ENCODE data around the gene CLCNKA. TPM values are rescaled to one million over a fixed set of nuclear protein-coding genes. Genes with fewer than 3 reads are reported as not detected.

CLCNKA gene
- total RNA-seq, 1 experiment from 2014 or later: 1.5 TPM

- ATAC-seq (peak; percentile 37), DNase-seq (ENCODE audit: low spot score) (no peak)
- no peaks in the 10 kb centered on the region for H3K9me3 Mint-ChIP-seq
- TF ChIP-seq ZNF396 (CRISPR knock-in tag; IDR thresholded peaks at IDR 0.05; ENCODE audit: borderline replicate concordance) (no peak), JAZF1 (CRISPR knock-in tag; IDR thresholded peaks at IDR 0.05) (no peak), SOX15 (CRISPR knock-in tag; IDR thresholded peaks at IDR 0.05) (no peak), ETV6 (CRISPR knock-in tag; IDR thresholded peaks at IDR 0.05) (no peak), MXD4 (CRISPR knock-in tag; IDR thresholded peaks at IDR 0.05; ENCODE audit: borderline replicate concordance) (no peak), ZSCAN18 (CRISPR knock-in tag; IDR thresholded peaks at IDR 0.05) (no peak), CREB1 (CRISPR knock-in tag; IDR thresholded peaks at IDR 0.05) (no peak), HMGXB4 (CRISPR knock-in tag; IDR thresholded peaks at IDR 0.05) (no peak), ESRRA (CRISPR knock-in tag; IDR thresholded peaks at IDR 0.05; ENCODE audit: borderline replicate concordance) (no peak), E2F1 (CRISPR knock-in tag; IDR thresholded peaks at IDR 0.05) (no peak), HMGA2 (CRISPR knock-in tag; IDR thresholded peaks at IDR 0.05) (no peak), E2F5 (CRISPR knock-in tag; IDR thresholded peaks at IDR 0.05) (no peak), SP1 (CRISPR knock-in tag; conservative IDR thresholded peaks at IDR 0.05) (no peak), NR2C2 (CRISPR knock-in tag; IDR thresholded peaks at IDR 0.05) (no peak), EMX1 (CRISPR knock-in tag; IDR thresholded peaks at IDR 0.05) (no peak), ZNF121 (CRISPR knock-in tag; IDR thresholded peaks at IDR 0.05) (no peak), PREB (CRISPR knock-in tag; IDR thresholded peaks at IDR 0.05; ENCODE audit: borderline replicate concordance) (no peak)
- peaks cover 8% of the 10 kb centered on the region for H3K27me3 Mint-ChIP-seq (ENCODE audit: low read depth)
- ChIA-PET POLR2A (no interaction called here), CTCF (interaction anchor here (0.6 to 2.1 kb wide), 13 partner anchors 8 to 256 kb away, joined by 3 to 7 read pairs (median 4); no protein-coding TSS in a partner anchor)
- no peak overlapping the region for H3K27ac Mint-ChIP-seq
- no peaks in the 10 kb centered on the region for H3K36me3 Mint-ChIP-seq
- peaks cover 13% of the 10 kb centered on the region for H3K4me1 Mint-ChIP-seq
- peak overlapping the region; percentile 69 for H3K4me3 Mint-ChIP-seq
These were observed 26.1 kb downstream of the CLCNKA start for GRCh38 chr1:16047791-16048475.

GRCh38 chr1:16048573-16049189 is 26.8 kb downstream of the CLCNKA start:
- peak; percentile 95 for ATAC-seq
- no peak for TF ChIP-seq SMAD4 (CRISPR knock-in tag; IDR thresholded peaks at IDR 0.05)
- no peak for TF ChIP-seq ZNF121 (CRISPR knock-in tag; IDR thresholded peaks at IDR 0.05)
- no peak for TF ChIP-seq ATF1 (CRISPR knock-in tag; IDR thresholded peaks at IDR 0.05)
- 0 out of 2 replicates have a peak, but pooled peaks have one; percentile 39 for TF ChIP-seq SMAD3 (CRISPR knock-in tag; IDR thresholded peaks at IDR 0.05; ENCODE audit: borderline replicate concordance)
- peak; percentile 52; the same call in 1 of the 2 replicates for TF ChIP-seq MAX (CRISPR knock-in tag; IDR thresholded peaks at IDR 0.05)
- TF ChIP-seq E2F5 (CRISPR knock-in tag; IDR thresholded peaks at IDR 0.05): no peak
- TF ChIP-seq NR3C1 (CRISPR knock-in tag; conservative IDR thresholded peaks at IDR 0.05; ENCODE audit: low read depth): no peak
- peak; percentile 55; the same call in 1 of the 2 replicates for TF ChIP-seq TEAD4 (CRISPR knock-in tag; IDR thresholded peaks at IDR 0.05)
- no peak for TF ChIP-seq ATF2 (CRISPR knock-in tag; IDR thresholded peaks at IDR 0.05; ENCODE audit: borderline replicate concordance, low read depth)
- peak overlapping the region; percentile 69 for H3K4me3 Mint-ChIP-seq
- POLR2A ChIA-PET: no interaction called here
- no peak overlapping the region for H3K27ac Mint-ChIP-seq
- peak; percentile 98 for DNase-seq (ENCODE audit: low spot score)
- H3K4me1 Mint-ChIP-seq: peaks cover 13% of the 10 kb centered on the region
- no peaks in the 10 kb centered on the region for H3K36me3 Mint-ChIP-seq
- CTCF ChIA-PET: interaction anchor here (0.6 to 2.1 kb wide), 11 partner anchors 11 to 257 kb away, joined by 3 to 7 read pairs (median 4); no protein-coding TSS in a partner anchor
- no peaks in the 10 kb centered on the region for H3K9me3 Mint-ChIP-seq
- peaks cover 8% of the 10 kb centered on the region for H3K27me3 Mint-ChIP-seq (ENCODE audit: low read depth)
